ENCODE data around the gene CERS4. TPM values are rescaled to one million over a fixed set of nuclear protein-coding genes. Genes with fewer than 3 reads are reported as not detected.
"Not testable (repeated sequence)": the region's sequence is repeated elsewhere in the genome, so short reads cannot be mapped to it uniquely, and the experiment has no call there.

Gene CERS4
- total RNA-seq, 1 donor from 2014 or later = 41.5 TPM

DNA sequence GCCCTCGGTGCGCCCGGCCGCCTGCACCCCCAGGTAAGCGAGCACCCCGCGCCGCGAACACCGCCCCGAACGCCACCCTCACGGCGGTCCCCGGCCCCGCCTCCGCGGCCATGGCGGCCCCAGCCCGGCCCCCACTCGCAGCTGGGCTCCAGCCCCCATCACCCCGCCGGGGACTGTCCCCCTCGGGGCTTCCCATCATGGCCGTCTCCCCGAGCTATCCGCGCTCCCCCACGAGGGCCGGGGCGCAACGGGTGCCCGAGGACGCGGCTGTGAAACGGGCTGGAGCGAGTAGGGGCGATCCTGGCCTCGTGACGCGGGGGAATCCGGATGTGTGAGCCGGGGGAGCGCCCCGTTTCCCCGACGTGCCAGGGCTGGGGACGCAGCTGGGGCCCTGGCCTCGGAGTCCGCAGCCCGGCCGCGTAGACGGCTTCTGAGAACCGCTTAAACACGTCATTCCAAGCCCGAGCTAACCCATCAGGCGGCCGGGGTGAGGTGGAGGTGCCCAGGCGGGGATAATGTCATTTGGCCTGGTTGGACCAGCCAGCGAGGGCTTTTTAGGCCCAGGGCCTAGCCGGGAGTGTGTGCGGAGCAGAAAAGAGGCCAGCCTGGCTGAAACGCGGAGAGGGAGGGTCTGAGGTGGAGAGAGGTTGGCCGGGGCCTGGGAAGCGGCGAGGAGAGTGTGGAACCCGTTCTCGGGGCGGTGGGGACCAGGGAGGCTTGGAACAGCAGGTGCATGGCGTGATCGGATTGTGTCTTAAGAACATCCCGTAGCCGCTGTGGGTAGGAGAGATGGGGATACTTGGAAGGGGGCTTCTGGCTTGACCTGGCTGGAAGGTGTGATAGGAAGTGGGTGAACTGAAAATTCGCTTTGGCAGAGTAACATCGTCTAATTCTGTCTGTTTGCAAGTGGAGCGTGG is 550 bp downstream of the CERS4 start:
- no peak for DNase-seq (ENCODE audit: low spot score)

DNA sequence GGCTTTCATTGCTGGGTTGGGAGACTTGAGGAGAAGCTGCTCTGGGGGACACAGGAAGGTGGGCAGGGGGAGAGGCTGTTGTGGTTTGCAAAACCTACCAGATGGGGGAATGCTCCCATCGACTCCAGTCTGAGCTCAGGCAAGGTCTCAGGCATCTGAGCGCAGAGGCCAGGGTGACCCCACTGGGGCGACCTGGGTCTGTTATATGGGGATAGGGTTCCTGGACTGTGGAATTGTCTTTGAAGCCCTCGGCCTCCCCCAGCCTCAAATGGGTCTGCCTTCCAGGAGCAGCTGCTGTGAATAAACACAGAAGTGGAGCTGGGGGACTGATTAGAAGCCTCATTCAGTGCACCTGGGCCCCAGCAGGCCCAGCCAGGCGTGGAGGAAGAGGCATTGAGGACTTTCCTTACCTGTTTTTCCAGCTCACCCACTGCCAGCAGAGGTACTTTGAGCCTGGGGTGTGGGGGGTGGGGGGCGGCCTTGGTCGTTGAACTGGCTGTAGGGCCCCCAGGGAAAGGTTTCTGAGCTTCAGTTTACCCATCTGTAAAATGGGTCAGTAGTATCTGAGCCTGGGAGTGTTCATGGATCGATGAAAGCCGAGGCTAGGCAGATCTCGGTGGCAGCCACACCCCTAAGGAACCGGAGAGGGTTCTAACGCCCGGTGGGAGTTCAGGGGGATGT is 1.4 kb downstream of the CERS4 start:
- DNase-seq (ENCODE audit: low spot score) = no peak

DNA sequence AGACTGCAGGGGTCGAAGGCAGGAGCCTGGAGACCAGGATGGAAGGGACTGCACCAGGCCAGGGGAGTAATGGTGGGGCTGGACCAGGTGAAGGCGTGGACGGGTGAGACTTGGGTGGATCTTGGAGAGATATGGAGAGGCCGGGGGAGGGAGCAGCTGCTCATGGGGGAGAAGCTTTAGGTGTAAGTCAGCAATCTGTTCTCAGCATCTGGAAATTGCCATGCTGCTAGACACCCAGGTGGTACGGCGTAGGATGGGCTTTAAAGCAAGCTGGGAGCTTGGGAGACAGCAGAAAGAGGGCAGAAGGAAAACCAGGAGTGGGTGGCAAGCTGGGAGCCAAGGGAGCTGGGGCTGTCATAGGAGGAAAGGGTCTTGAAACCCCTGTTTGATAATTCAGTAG is 3.0 kb downstream of the CERS4 start:
- no peak for DNase-seq (ENCODE audit: low spot score)

GRCh38 chr19:8212916-8213315 is 3.7 kb downstream of the CERS4 start:
- no peak for DNase-seq (ENCODE audit: low spot score)

GRCh38 chr19:8213827-8214672 is 4.9 kb downstream of the CERS4 start:
- DNase-seq (ENCODE audit: low spot score) = no peak

- DNase-seq (ENCODE audit: low spot score) = no peak
These were observed 5.6 kb downstream of the CERS4 start for GRCh38 chr19:8214802-8215201.

GRCh38 chr19:8215783-8216182 is 6.6 kb downstream of the CERS4 start:
- no peak for DNase-seq (ENCODE audit: low spot score)

DNA sequence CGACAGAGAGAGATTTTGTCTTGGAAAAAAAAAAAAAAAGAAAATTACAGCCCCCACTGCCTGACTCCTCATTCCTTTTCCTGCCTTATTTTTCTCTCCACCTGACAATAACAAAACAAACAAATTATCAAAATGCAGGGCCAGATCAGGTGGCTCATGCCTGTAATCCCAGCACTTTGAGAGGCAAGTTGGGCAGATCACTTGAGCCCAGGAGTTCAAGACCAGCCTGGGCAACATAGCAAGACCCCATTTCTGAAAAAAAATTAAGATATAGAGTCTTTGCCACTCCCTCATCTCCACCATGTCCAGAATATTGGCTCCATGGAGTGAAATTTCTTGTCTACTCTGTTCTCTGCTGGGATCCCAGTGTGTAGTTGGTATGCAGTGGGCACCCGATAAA is 7.2 kb downstream of the CERS4 start:
- DNase-seq (ENCODE audit: low spot score) = no peak

GRCh38 chr19:8218127-8218526 is 9.0 kb downstream of the CERS4 start:
- DNase-seq (ENCODE audit: low spot score) = not testable (repeated sequence)

- DNase-seq (ENCODE audit: low spot score) = no peak
These were observed 11.3 kb downstream of the CERS4 start for GRCh38 chr19:8220481-8220880.

DNA sequence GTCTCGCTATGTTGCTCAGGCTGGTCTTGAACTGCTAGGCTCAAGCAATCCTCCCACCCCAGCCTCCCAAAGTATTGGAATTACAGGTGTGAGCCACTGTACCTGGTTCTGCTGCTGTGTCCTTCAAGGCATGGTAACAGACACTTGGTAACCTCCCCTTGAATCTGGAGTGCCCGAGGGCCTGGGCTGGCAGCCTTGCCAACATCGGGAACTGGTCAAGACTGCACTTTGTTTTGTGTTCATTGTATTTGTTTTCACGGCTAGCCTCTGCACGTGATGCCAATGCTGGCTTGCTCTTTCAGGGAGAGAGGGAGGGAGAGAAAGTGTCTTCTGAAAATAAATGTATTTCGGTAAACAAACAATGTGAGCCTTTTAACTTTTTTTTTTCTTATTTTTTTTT is 12.0 kb downstream of the CERS4 start:
- DNase-seq (ENCODE audit: low spot score) = no peak

DNA sequence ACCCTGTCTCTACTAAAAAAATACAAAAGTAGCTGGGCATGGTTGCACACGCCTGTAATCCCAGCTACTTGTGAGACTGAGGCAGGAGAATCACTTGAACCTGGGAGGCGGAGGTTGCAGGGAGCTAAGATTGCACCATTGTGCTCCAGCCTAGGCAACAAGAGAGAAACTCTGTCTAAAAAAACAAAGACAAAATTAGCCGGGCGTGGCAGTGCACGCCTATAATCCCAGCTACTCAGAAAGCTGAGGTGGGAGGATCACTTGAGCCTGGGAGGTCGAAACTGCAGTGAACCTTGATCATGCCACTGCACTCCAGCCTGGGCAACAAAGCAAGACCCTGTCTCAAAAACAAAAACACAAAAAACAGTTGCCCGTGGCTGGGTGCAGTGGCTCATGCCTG is 14.3 kb downstream of the CERS4 start:
- DNase-seq (ENCODE audit: low spot score) = not testable (repeated sequence)

- DNase-seq (ENCODE audit: low spot score) = no peak
These were observed 15.4 kb downstream of the CERS4 start for GRCh38 chr19:8224394-8225145.

DNA sequence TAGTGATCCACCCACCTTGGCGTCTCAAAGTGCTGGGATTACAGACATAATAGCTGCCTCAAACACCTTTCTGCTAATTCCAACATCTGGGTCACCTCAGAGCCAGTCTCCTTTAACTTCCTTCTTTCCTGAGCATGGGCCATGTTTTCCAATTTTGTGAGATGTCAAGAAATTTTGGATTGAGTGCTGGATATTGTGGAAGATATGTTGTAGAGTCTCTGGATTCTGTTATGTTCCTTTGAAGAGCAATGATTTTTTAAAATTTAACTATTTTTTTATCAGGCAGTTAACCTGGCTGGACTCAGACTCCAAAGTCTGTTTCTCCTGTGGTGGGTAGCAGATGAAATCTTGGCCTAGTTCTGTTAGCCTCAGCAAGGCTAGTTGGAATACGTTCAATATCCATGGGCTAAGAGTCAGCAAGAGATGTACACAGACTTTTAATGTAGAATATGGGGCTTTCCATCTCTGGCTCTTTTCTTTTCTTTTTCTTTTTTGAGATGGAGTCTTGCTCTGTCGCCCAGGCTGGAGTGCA is 22.0 kb downstream of the CERS4 start:
- DNase-seq (ENCODE audit: low spot score) = no peak

GRCh38 chr19:8233370-8233769 is 24.2 kb downstream of the CERS4 start:
- no peak for DNase-seq (ENCODE audit: low spot score)

- no peak for DNase-seq (ENCODE audit: low spot score)
These were observed 27.9 kb downstream of the CERS4 start for GRCh38 chr19:8237026-8237425.

- no peak for DNase-seq (ENCODE audit: low spot score)
These were observed 29.1 kb downstream of the CERS4 start for GRCh38 chr19:8238251-8238650.

DNA sequence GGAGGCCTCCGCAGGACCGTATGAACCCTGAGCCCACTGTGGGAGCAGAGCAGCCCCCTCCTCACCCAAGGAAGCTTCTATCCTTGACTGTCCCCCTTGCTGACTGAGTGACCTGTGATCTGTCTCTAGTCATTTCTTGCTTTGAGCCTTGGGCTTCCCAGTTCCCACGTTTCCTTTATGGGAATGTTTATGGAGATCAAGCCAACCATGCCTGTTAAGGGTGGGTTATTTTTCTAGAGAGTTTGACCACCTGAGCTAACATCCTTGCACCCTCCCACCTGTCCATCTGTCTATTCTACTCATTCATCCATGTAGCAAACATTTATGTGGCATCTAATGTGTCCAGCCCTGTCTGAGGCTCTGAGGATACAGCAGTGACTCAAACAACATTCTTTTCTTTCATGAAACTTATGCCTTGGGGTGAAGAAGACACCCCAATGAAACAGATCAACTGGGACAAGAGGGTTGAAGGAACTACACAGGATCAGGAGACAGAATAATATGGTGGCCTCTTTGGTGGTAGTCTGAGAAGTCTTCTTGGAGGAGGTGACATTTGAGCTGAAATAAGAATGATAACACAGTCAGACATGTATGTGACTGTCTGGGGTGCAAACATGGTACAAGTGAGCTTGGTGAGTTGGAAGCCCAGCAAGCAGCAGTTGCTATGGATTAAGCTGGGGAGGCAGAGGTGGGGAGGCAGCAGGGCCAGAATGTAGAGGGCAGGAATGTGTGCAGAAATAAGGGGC is 30.5 kb downstream of the CERS4 start:
- no peak for DNase-seq (ENCODE audit: low spot score)

DNA sequence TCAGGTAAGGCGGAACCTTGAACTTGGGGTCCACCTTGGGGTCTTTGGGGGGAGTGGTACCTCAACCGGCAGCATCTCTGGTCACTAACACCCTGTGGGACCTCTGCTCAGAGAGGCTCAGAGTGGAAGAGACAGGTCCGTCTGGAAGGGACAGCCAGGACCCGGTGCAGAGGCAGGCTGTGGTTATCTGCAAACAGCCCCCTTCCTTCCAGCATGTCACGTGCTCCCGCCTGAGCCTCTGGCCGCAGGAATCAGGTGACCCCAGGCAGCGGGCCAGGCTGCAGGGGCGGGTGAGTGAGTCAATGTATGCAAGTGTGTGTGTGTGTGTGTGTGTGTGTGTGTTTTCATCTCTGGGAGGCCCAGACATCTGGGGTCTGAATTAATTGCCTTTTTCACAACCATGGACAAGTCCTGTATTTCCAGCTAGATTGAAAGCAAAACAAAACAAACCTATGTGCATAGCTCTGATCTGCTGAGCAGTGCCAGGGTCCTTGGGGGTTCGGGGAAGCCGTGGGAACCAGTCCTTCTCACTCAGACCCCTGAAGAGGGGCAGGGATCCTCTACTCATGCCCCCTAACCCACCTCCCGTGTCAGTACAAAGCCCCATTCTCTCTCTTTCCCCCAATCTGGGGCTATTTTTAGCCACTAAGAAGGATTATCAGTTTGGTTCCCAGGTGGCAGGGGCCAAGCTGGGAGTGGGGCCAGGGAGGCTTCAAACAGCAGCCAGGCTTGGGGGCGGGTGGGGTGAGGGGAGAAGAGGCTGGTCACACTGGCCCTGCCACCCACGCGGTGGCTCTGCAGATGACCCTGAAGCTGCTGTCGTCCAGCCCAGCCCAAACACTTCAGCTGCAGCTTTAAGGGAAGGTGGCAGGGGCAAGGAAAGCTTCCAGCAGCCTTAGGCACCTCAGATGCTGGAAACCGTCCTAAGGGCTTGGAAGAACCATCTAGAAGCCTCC is 31.4 kb downstream of the CERS4 start:
- DNase-seq (ENCODE audit: low spot score) = peak; percentile 91
